GM12878 (cell line): Measurements from ENCODE around the gene UBXN7. TPM values are rescaled to one million over a fixed set of nuclear protein-coding genes. Genes with fewer than 3 reads are reported as not detected.

Experiments
- ATAC-seq: fragments of 200-7000 bp; cut with Tn5 transposase; 3 replicates; pipeline ENCODE4 v1.9.1; 2020; ENCODE audit warnings: mild to moderate bottlenecking, moderate library complexity
- BruUV-seq: library from RNA; stranded (reverse); fragments of 400-500 nt; replicated peaks from 2 replicates; lab custom pipeline; 2021; lab: Mats Ljungman, UMichigan
- CTCF ChIA-PET: fragments of 300-600 bp; sonication (Branson Sonifier 250); formaldehyde crosslinking; extraction: SDS; loops from one replicate; lab custom pipeline; 2021; ENCODE audit warnings: inconsistent platforms; lab: Yijun Ruan, JAX
- POLR2A ChIA-PET: fragments of 350-600 bp; formaldehyde crosslinking; extraction: SDS; loops from one replicate; lab custom pipeline; 2021; ENCODE audit warnings: inconsistent platforms; lab: Charles Lee
- RAD21 ChIA-PET: fragments of 300-600 bp; sonication (Branson Sonifier 250); formaldehyde crosslinking; loops from one replicate; lab custom pipeline; 2023; ENCODE audit warnings: antibody characterized with exemption; ENCODE audit not compliant: unreplicated experiment; lab: Charles Lee
- SMC1A ChIA-PET: fragments of 300-600 bp; sonication (Branson Sonifier 250); formaldehyde crosslinking; loops from one replicate; lab custom pipeline; 2023; ENCODE audit not compliant: unreplicated experiment, uncharacterized antibody; lab: Charles Lee
- DNase-seq: peaks from one replicate; pipeline ENCODE4 v3.0.0-alpha.2; 2011; ENCODE audit warnings: low read depth, low spot score
- FAIRE-seq: peaks from 3 replicates; lab custom pipeline; 2011; peaks lifted over from hg19 to GRCh38; lab: Jason Lieb, UNC
- H2AFZ ChIP-seq: 2 replicates; pipeline ENCODE4 v1.6.0; 2011; ENCODE audit warnings: low read depth, low read length, control low read depth; ENCODE audit not compliant: control insufficient read depth
- H3K27ac ChIP-seq: 2 replicates; pipeline ENCODE4 v1.5.1; 2011; ENCODE audit warnings: control low read depth; ENCODE audit not compliant: control insufficient read depth, insufficient read depth
- H3K27me3 ChIP-seq, 2 experiments: replicated peaks in 1 of 2; 2 replicates each; pipeline versions ENCODE4 v1.6.0 to v1.6.1; 2011; ENCODE audit warnings: low read length in 1 of 2; ENCODE audit not compliant: control insufficient read depth in 2 of 2, insufficient read depth in 2 of 2
- H3K36me3 ChIP-seq, 2 experiments: 2 replicates each; pipeline ENCODE4 v1.5.1; 2011; ENCODE audit warnings: low read length in 1 of 2; ENCODE audit not compliant: control insufficient read depth in 2 of 2, insufficient read depth in 2 of 2
- H3K4me1 ChIP-seq: 2 replicates; pipeline ENCODE4 v1.6.1; 2011; ENCODE audit warnings: mild to moderate bottlenecking, low read length, moderate library complexity, mixed read lengths; ENCODE audit not compliant: control insufficient read depth, insufficient read depth
- H3K4me2 ChIP-seq: 2 replicates; pipeline ENCODE4 v1.6.0; 2011; ENCODE audit warnings: control low read depth; ENCODE audit not compliant: control insufficient read depth, insufficient read depth
- H3K4me3 ChIP-seq: fragments of 200-600 bp; sonication (generic); 2 replicates; pipeline ENCODE4 v1.5.1; 2016
- H3K79me2 ChIP-seq: 2 replicates; pipeline ENCODE4 v1.6.0; 2011; ENCODE audit warnings: low read length; ENCODE audit not compliant: control insufficient read depth, insufficient read depth
- H3K9ac ChIP-seq: 2 replicates; pipeline ENCODE4 v1.8.0; 2011; ENCODE audit warnings: low read length, control low read depth, mixed read lengths; ENCODE audit not compliant: control insufficient read depth, insufficient read depth
- H3K9me3 ChIP-seq: replicated peaks from 3 replicates; pipeline ENCODE4 v1.5.1; 2011; ENCODE audit warnings: mild to moderate bottlenecking, low read length; ENCODE audit not compliant: control insufficient read depth, insufficient read depth
- H4K20me1 ChIP-seq: 2 replicates; pipeline ENCODE4 v1.6.0; 2011; ENCODE audit not compliant: control insufficient read depth, insufficient read depth
- ATF2 ChIP-seq: IDR thresholded peaks from 2 replicates; pipeline ENCODE4 v1.6.1; 2012; ENCODE audit warnings: low read length, inconsistent platforms
- CUX1 ChIP-seq: IDR thresholded peaks from 2 replicates; pipeline ENCODE4 v1.6.1; 2012; ENCODE audit warnings: improper control_type of control experiment, low read depth, low read length; ENCODE audit not compliant: insufficient replicate concordance
- NFYB ChIP-seq: IDR thresholded peaks from 2 replicates; pipeline ENCODE4 v1.6.1; 2011; ENCODE audit warnings: low read depth, mild to moderate bottlenecking, low read length, improper control_type of control experiment, moderate library complexity; ENCODE audit not compliant: insufficient read depth
- POLR2AphosphoS2 ChIP-seq: IDR thresholded peaks from 2 replicates; pipeline ENCODE4 v1.6.1; 2011; ENCODE audit warnings: low read depth, mild to moderate bottlenecking, low read length, improper control_type of control experiment, moderate library complexity
- SMAD5 ChIP-seq: IDR thresholded peaks from 2 replicates; pipeline ENCODE4 v1.6.1; 2016; ENCODE audit warnings: antibody characterized with exemption, low read depth
- SPI1 ChIP-seq: IDR thresholded peaks from 2 replicates; pipeline ENCODE4 v1.6.1; 2011; ENCODE audit warnings: low read depth, mild to moderate bottlenecking, low read length, moderate library complexity, borderline replicate concordance; ENCODE audit not compliant: insufficient read depth
- SREBF1 ChIP-seq: IDR thresholded peaks from 2 replicates; pipeline ENCODE4 v1.6.1; 2012; ENCODE audit warnings: mild to moderate bottlenecking, low read length
- ZNF207 ChIP-seq: fragments of 450-650 bp; IDR thresholded peaks from 2 replicates; pipeline ENCODE4 v1.6.1; 2014; ENCODE audit warnings: antibody characterized with exemption, mild to moderate bottlenecking, borderline replicate concordance
- WGBS: methylation state at CpG from one replicate; pipeline ENCODE4 v1.1.6; 2016; ENCODE audit warnings: low lambda C conversion rate; ENCODE audit not compliant: insufficient replicate concordance, insufficient coverage; ENCODE audit errors: missing lambda C conversion rate; 5-methylcytosine and 5-hydroxymethylcytosine counted together
- in situ Hi-C: fragments of 300-500 bp; cut with MboI; formaldehyde crosslinking; loops from 9 replicates; pipeline ENCODE4 v1.14.3; 2018; ENCODE audit warnings: mixed read lengths
- intact Hi-C: fragments of 100-400 bp; cut with micrococcal nuclease; formaldehyde crosslinking; loops from one replicate; pipeline ENCODE4 v1.14.2; 2022; ENCODE audit not compliant: unreplicated experiment
- polyA plus RNA-seq, 11 experiments: library from polyadenylated mRNA; depleted of rRNA in 4 of 11; unstranded in 6 of 11; stranded (reverse) in 5 of 11; fragments of >200 nt; fragmentation: Nextera tagmentation in 4 of 11; fragmentation: Illumina TruSeq in 1 of 11; extraction: Ambion mirVana in 4 of 11; extraction: Trizol in 1 of 11; gene quantifications; 1 replicate in 1 of 11; 2 replicates in 10 of 11; pipeline versions ENCODE4 v1.2.1 to v1.2.3, GENCODE V29; 2011 to 2016; ENCODE audit warnings: inconsistent platforms in 2 of 11, missing spikeins in 2 of 11, low read depth in 1 of 11
- total RNA-seq, 4 experiments: library from RNA; depleted of rRNA in 3 of 4; stranded (reverse); fragments of >200 nt in 3 of 4; fragmentation: Illumina TruSeq in 1 of 4; extraction: Trizol in 1 of 4; gene quantifications; 2 replicates each; pipeline versions ENCODE4 v1.2.1 to v1.2.3, GENCODE V29; 2013 to 2021

The UBXN7 gene
- total and polyA plus RNA-seq, 10 of the 15 experiments (the other 5 are each of a cell fraction or from before 2014, with no cell fraction given), result 4.8 to 78.4 (median 24.9) TPM

GRCh38 chr3:196335503-196335948, 96.7 kb downstream of the UBXN7 start:
- TF ChIP-seq SPI1, result no peak
- no peak for TF ChIP-seq NFYB
- ChIA-PET POLR2A (no interaction called here), RAD21 (no interaction called here), SMC1A (no interaction called here), CTCF (no interaction called here)
- Histone ChIP-seq H3K27me3 (no peaks in the 10 kb centered on the region), H4K20me1 (no peaks in the 10 kb centered on the region), H3K36me3 (no peaks in the 10 kb centered on the region), H3K9me3 (no peaks in the 10 kb centered on the region; the same call in 2 of the 3 replicates), H3K4me3 (no peak overlapping the region), H3K4me2 (no peak overlapping the region), H2AFZ (no peak overlapping the region), H3K79me2 (no peaks in the 10 kb centered on the region), H3K27ac (no peak overlapping the region), H3K4me1 (no peaks in the 10 kb centered on the region), H3K9ac (no peak overlapping the region)
- FAIRE-seq (no peak), ATAC-seq (no peak), DNase-seq (no peak)
- intact Hi-C loops, result no loop called here
- WGBS, result 68% methylated on average over 11 of the region's 12 CpGs
- no TSS peak for BruUV-seq
- in situ Hi-C loops, result no loop called here

GRCh38 chr3:196334982-196335381, 97.2 kb downstream of the UBXN7 start:
- H3K36me3 ChIP-seq, result no peaks in the 10 kb centered on the region
- POLR2A ChIA-PET, result no interaction called here
- RAD21 ChIA-PET, result no interaction called here
- H3K79me2 ChIP-seq, result no peaks in the 10 kb centered on the region
- no peaks in the 10 kb centered on the region for H4K20me1 ChIP-seq
- H3K9ac ChIP-seq, result no peak overlapping the region
- no peaks in the 10 kb centered on the region for H3K27me3 ChIP-seq
- CTCF ChIA-PET, result no interaction called here
- no peaks in the 10 kb centered on the region; the same call in 2 of the 3 replicates for H3K9me3 ChIP-seq
- no peak overlapping the region for H3K27ac ChIP-seq
- BruUV-seq, result no TSS peak
- no peak overlapping the region for H3K4me2 ChIP-seq
- FAIRE-seq, result no peak
- H2AFZ ChIP-seq, result no peak overlapping the region
- ATAC-seq, result no peak
- no CpG with 5 or more reads among the region's 1 CpG for WGBS
- SMC1A ChIA-PET, result no interaction called here
- in situ Hi-C loops, result no loop called here
- intact Hi-C loops, result no loop called here
- no peak overlapping the region for H3K4me3 ChIP-seq
- no peaks in the 10 kb centered on the region for H3K4me1 ChIP-seq
- DNase-seq, result no peak
- TF ChIP-seq SREBF1 (no peak), CUX1 (no peak), ZNF207 (no peak), SMAD5 (no peak), ATF2 (no peak), POLR2AphosphoS2 (no peak)
